KMS-11 (cell line): ENCODE results near the gene PTK6.

Experiments
- H2AFZ ChIP-seq: fragments of 200-600 bp; sonication (generic); 2 replicates; pipeline ENCODE4 v1.6.1; 2016; ENCODE audit warnings: antibody characterized with exemption, mixed run types, low read depth
- H3K27ac ChIP-seq: fragments of 200-600 bp; sonication (generic); 2 replicates; pipeline ENCODE4 v1.6.1; 2016; ENCODE audit warnings: mild to moderate bottlenecking, mixed run types
- H3K27me3 ChIP-seq: fragments of 200-600 bp; sonication (generic); 2 replicates; pipeline ENCODE4 v1.6.1; 2017; ENCODE audit warnings: mild to moderate bottlenecking, low read depth, mixed run types, moderate library complexity; ENCODE audit not compliant: insufficient read depth
- H3K36me3 ChIP-seq: fragments of 200-600 bp; sonication (generic); 2 replicates; pipeline ENCODE4 v1.6.1; 2017; ENCODE audit warnings: mild to moderate bottlenecking, mixed run types; ENCODE audit not compliant: insufficient read depth
- H3K4me1 ChIP-seq: fragments of 200-600 bp; sonication (generic); 2 replicates; pipeline ENCODE4 v1.6.1; 2016; ENCODE audit warnings: mild to moderate bottlenecking, low read depth, mixed run types; ENCODE audit not compliant: poor library complexity, severe bottlenecking
- H3K4me2 ChIP-seq: fragments of 200-600 bp; sonication (generic); 2 replicates; pipeline ENCODE4 v1.7.0; 2016; ENCODE audit warnings: mild to moderate bottlenecking, mixed run types
- H3K4me3 ChIP-seq: fragments of 200-600 bp; sonication (generic); IDR thresholded peaks from 2 replicates; pipeline ENCODE4 v1.6.1; 2017; ENCODE audit warnings: low read depth, low read length, mixed read lengths; ENCODE audit not compliant: insufficient read depth
- H3K79me2 ChIP-seq: fragments of 200-600 bp; sonication (generic); 2 replicates; pipeline ENCODE4 v1.6.1; 2016; ENCODE audit warnings: low read depth, mixed run types; ENCODE audit not compliant: insufficient read depth
- H3K9ac ChIP-seq: fragments of 200-600 bp; sonication (generic); 2 replicates; pipeline ENCODE4 v1.6.1; 2016; ENCODE audit warnings: mild to moderate bottlenecking, mixed run types
- H4K20me1 ChIP-seq: fragments of 200-600 bp; sonication (generic); 2 replicates; pipeline ENCODE4 v1.6.1; 2016; ENCODE audit warnings: mild to moderate bottlenecking, mixed run types; ENCODE audit not compliant: insufficient read depth
- CTCF ChIP-seq: fragments of 200-600 bp; sonication (generic); conservative IDR thresholded peaks from 2 replicates; pipeline ENCODE4 v1.6.1; 2017; ENCODE audit warnings: low read depth, mild to moderate bottlenecking, antibody characterized with exemption, low read length, moderate library complexity, mixed read lengths

Gene PTK6

GRCh38 chr20:63487116-63487764 lies 49.9 kb downstream of the PTK6 start:
- no peak overlapping the region for H3K4me3 ChIP-seq
- no peak overlapping the region for H3K4me2 ChIP-seq
- peaks cover 76% of the 10 kb centered on the region for H3K27me3 ChIP-seq
- no peaks in the 10 kb centered on the region for H4K20me1 ChIP-seq
- H3K36me3 ChIP-seq = no peaks in the 10 kb centered on the region
- no peak overlapping the region for H3K27ac ChIP-seq
- TF ChIP-seq CTCF = no peak
- H3K9ac ChIP-seq = no peak overlapping the region
- no peak overlapping the region for H2AFZ ChIP-seq
- no peaks in the 10 kb centered on the region for H3K79me2 ChIP-seq
- H3K4me1 ChIP-seq = peaks cover 14% of the 10 kb centered on the region

GRCh38 chr20:63486300-63486855 lies 50.8 kb downstream of the PTK6 start:
- Histone ChIP-seq H3K27ac (no peak overlapping the region), H3K36me3 (no peaks in the 10 kb centered on the region), H3K27me3 (peaks cover 82% of the 10 kb centered on the region), H3K9ac (no peak overlapping the region), H3K4me3 (no peak overlapping the region), H3K4me1 (peaks cover 16% of the 10 kb centered on the region), H4K20me1 (no peaks in the 10 kb centered on the region), H3K4me2 (no peak overlapping the region), H3K79me2 (no peaks in the 10 kb centered on the region), H2AFZ (no peak overlapping the region)
- TF ChIP-seq CTCF = no peak

- H2AFZ ChIP-seq = no peak overlapping the region
- H3K4me3 ChIP-seq = no peak overlapping the region
- H3K79me2 ChIP-seq = no peaks in the 10 kb centered on the region
- no peak overlapping the region for H3K9ac ChIP-seq
- peaks cover 84% of the 10 kb centered on the region for H3K27me3 ChIP-seq
- H3K36me3 ChIP-seq = no peaks in the 10 kb centered on the region
- H4K20me1 ChIP-seq = no peaks in the 10 kb centered on the region
- H3K4me2 ChIP-seq = no peak overlapping the region
- no peak overlapping the region for H3K27ac ChIP-seq
- no peak for TF ChIP-seq CTCF
- H3K4me1 ChIP-seq = peaks cover 16% of the 10 kb centered on the region
Observed at GRCh38 chr20:63484651-63485403, 52.3 kb downstream of the PTK6 start.

- no peak overlapping the region for H3K9ac ChIP-seq
- no peak overlapping the region for H3K4me3 ChIP-seq
- no peak overlapping the region for H3K27ac ChIP-seq
- H4K20me1 ChIP-seq = no peaks in the 10 kb centered on the region
- no peak overlapping the region for H2AFZ ChIP-seq
- H3K36me3 ChIP-seq = no peaks in the 10 kb centered on the region
- H3K4me1 ChIP-seq = peaks cover 16% of the 10 kb centered on the region
- no peak for TF ChIP-seq CTCF
- no peak overlapping the region for H3K4me2 ChIP-seq
- H3K27me3 ChIP-seq = peaks cover 84% of the 10 kb centered on the region
- no peaks in the 10 kb centered on the region for H3K79me2 ChIP-seq
Observed at GRCh38 chr20:63484236-63484635, 52.9 kb downstream of the PTK6 start.
